Smooth muscle cell of the umbilical artery (primary cell): Measurements from ENCODE around the gene TMEM107. TPM values are rescaled to one million over a fixed set of nuclear protein-coding genes. Genes with fewer than 3 reads are reported as not detected.

Experiments
- total RNA-seq: library from RNA; depleted of rRNA; stranded (reverse); fragments of >200 nt; gene quantifications from 2 replicates; pipeline ENCODE4 v1.2.3, GENCODE V29; 2014

Gene TMEM107
- total RNA-seq = 14.6 and 26.1 TPM in 2 replicates

GRCh38 chr17:8176197-8176940, at the start of gene TMEM107:
Gene TMEM107, minus strand, starts transcription at chr17:8176380. Its CDS starts 94 bp downstream, at chr17:8176286.

GRCh38 chr17:8209907-8210760, 34.0 kb upstream of the TMEM107 start, which contains the start of gene AURKB:
Gene AURKB, minus strand, starts transcription at chr17:8210575. Its CDS starts 351 bp downstream, at chr17:8210224.

GRCh38 chr17:8189711-8190477, 13.7 kb upstream of the TMEM107 start, which contains the start of gene BORCS6:
Gene BORCS6, minus strand, starts transcription at chr17:8190180. Its CDS starts 40 bp downstream, at chr17:8190140.

GRCh38 chr17:8162233-8162996, 13.8 kb downstream of the TMEM107 start, which contains the start of gene VAMP2:
Gene VAMP2, minus strand, starts transcription at chr17:8162948. Its CDS starts 69 bp downstream, at chr17:8162879.

GRCh38 chr17:8152112-8152775, 23.9 kb downstream of the TMEM107 start, which contains the start of gene PER1:
Gene PER1, minus strand, starts transcription at chr17:8152404. Its CDS starts 1,698 bp downstream, at chr17:8150706.

GRCh38 chr17:8123695-8124349, 52.4 kb downstream of the TMEM107 start, which contains the start of gene HES7:
Gene HES7, minus strand, starts transcription at chr17:8124106. Its CDS starts 22 bp downstream, at chr17:8124084.

Other genes starting within 250 kb of the TMEM107 start
- gene KCNAB3, start 246.5 kb downstream of the TMEM107 start, total RNA-seq = 0.59 and 0.88 TPM in 2 replicates
- 44.2 and 70.9 TPM in 2 replicates for gene TRAPPC1, start 244.4 kb downstream of the TMEM107 start, total RNA-seq
- 14.6 and 24.4 TPM in 2 replicates for gene CNTROB, start 244.2 kb downstream of the TMEM107 start, total RNA-seq
- under 0.01 TPM in 1 of 2 replicates, not detected in the other for gene GUCY2D, start 173.8 kb downstream of the TMEM107 start, total RNA-seq
- not detected in 2 replicates for gene ALOX15B, start 137.3 kb downstream of the TMEM107 start, total RNA-seq
- not detected in 2 replicates for gene ALOX12B, start 88.7 kb downstream of the TMEM107 start, total RNA-seq
- not detected in 2 replicates for gene ALOXE3, start 57.9 kb downstream of the TMEM107 start, total RNA-seq
- gene HES7, start 52.3 kb downstream of the TMEM107 start, total RNA-seq = not detected in 2 replicates
- 3.0 and 11.3 TPM in 2 replicates for gene PER1, start 24.0 kb downstream of the TMEM107 start, total RNA-seq
- 5.9 and 8.2 TPM in 2 replicates for gene VAMP2, start 13.4 kb downstream of the TMEM107 start, total RNA-seq
- 6.4 and 7.1 TPM in 2 replicates for gene BORCS6, start 13.8 kb upstream of the TMEM107 start, total RNA-seq
- 1.5 and 16.7 TPM in 2 replicates for gene AURKB, start 34.2 kb upstream of the TMEM107 start, total RNA-seq
- 2.7 and 3.4 TPM in 2 replicates for gene CTC1, start 71.7 kb upstream of the TMEM107 start, total RNA-seq
- 14.3 and 26.4 TPM in 2 replicates for gene PFAS, start 72.9 kb upstream of the TMEM107 start, total RNA-seq
- gene RANGRF, start 112.3 kb upstream of the TMEM107 start, total RNA-seq = 5.0 and 5.9 TPM in 2 replicates
- 0.59 and 0.65 TPM in 2 replicates for gene SLC25A35, start 119.0 kb upstream of the TMEM107 start, total RNA-seq
- under 0.01 TPM in 1 of 2 replicates, not detected in the other for gene ARHGEF15, start 133.9 kb upstream of the TMEM107 start, total RNA-seq
- gene ODF4, start 163.5 kb upstream of the TMEM107 start, total RNA-seq = not detected in 2 replicates
- 1,578 and 4,116 TPM in 2 replicates for gene RPL26, start 206.8 kb upstream of the TMEM107 start, total RNA-seq
- not detected in 2 replicates for gene RNF222, start 221.4 kb upstream of the TMEM107 start, total RNA-seq